ENCODE data around the gene CC2D1A.
A peak's percentile ranks its signal among the peaks of the same experiment; 100 is the strongest.

The CC2D1A gene

GRCh38 chr19:13864667-13865570 is 41.1 kb upstream of the CC2D1A start:
- TF ChIP-seq MAX (IDR thresholded peaks at IDR 0.05), result 0 out of 2 replicates have a peak, but pooled peaks have one; percentile 12
- peak; percentile 78; the same call in 1 of the 2 replicates for TF ChIP-seq ZBTB7A (IDR thresholded peaks at IDR 0.05; ENCODE audit: low read depth)
- no peak for TF ChIP-seq CREB1 (IDR thresholded peaks at IDR 0.05; ENCODE audit: low read depth)

GRCh38 chr19:13865571-13866462 is 40.2 kb upstream of the CC2D1A start:
- TF ChIP-seq CREB1 (IDR thresholded peaks at IDR 0.05; ENCODE audit: low read depth), result no peak
- TF ChIP-seq CEBPB (IDR thresholded peaks at IDR 0.05), result no peak
- peak; percentile 4; the same call in 1 of the 2 replicates for TF ChIP-seq MAX (IDR thresholded peaks at IDR 0.05)
- TF ChIP-seq TEAD4 (IDR thresholded peaks at IDR 0.05), result no peak
- 0 out of 2 replicates have a peak, but pooled peaks have one; percentile 8 for TF ChIP-seq EP300 (IDR thresholded peaks at IDR 0.05; ENCODE audit: borderline replicate concordance)
- peak; percentile 30; the same call in 1 of the 2 replicates for TF ChIP-seq TAF1 (IDR thresholded peaks at IDR 0.05; ENCODE audit: low read depth)
- no peak for TF ChIP-seq USF1 (IDR thresholded peaks at IDR 0.05)
- TF ChIP-seq ZBTB7A (IDR thresholded peaks at IDR 0.05; ENCODE audit: low read depth), result peak; percentile 28; the same call in 1 of the 2 replicates
- TF ChIP-seq TCF12 (IDR thresholded peaks at IDR 0.05; ENCODE audit: low read depth), result no peak

GRCh38 chr19:13866463-13867046 is 39.4 kb upstream of the CC2D1A start:
- TF ChIP-seq YY1 (IDR thresholded peaks at IDR 0.05; ENCODE audit: low read depth) (no peak), REST (IDR thresholded peaks at IDR 0.05; ENCODE audit: low read depth) (no peak), NFIC (IDR thresholded peaks at IDR 0.05) (no peak)

GRCh38 chr19:13868663-13869062 is 37.3 kb upstream of the CC2D1A start:
- TF ChIP-seq FOXM1 (IDR thresholded peaks at IDR 0.05; ENCODE audit: borderline replicate concordance, low read depth) (no peak), MAX (IDR thresholded peaks at IDR 0.05) (no peak), TCF12 (IDR thresholded peaks at IDR 0.05; ENCODE audit: low read depth) (no peak), EP300 (IDR thresholded peaks at IDR 0.05; ENCODE audit: borderline replicate concordance) (no peak)

GRCh38 chr19:13869281-13869680 is 36.7 kb upstream of the CC2D1A start:
- no peak for TF ChIP-seq RAD21 (IDR thresholded peaks at IDR 0.05; ENCODE audit: low read depth)
- no peak for TF ChIP-seq MAX (IDR thresholded peaks at IDR 0.05)
- TF ChIP-seq TCF12 (IDR thresholded peaks at IDR 0.05; ENCODE audit: low read depth), result no peak
- no peak for TF ChIP-seq TAF1 (IDR thresholded peaks at IDR 0.05; ENCODE audit: low read depth)
- TF ChIP-seq YY1 (IDR thresholded peaks at IDR 0.05; ENCODE audit: low read depth), result no peak
- TF ChIP-seq TEAD4 (IDR thresholded peaks at IDR 0.05), result no peak
- TF ChIP-seq EGR1 (IDR thresholded peaks at IDR 0.05), result no peak
- no peak for TF ChIP-seq CEBPB (IDR thresholded peaks at IDR 0.05)
- no peak for TF ChIP-seq NFIC (IDR thresholded peaks at IDR 0.05)
- no peak for TF ChIP-seq CREB1 (IDR thresholded peaks at IDR 0.05; ENCODE audit: low read depth)

GRCh38 chr19:13870873-13871272 is 35.1 kb upstream of the CC2D1A start:
- TF ChIP-seq CEBPB (IDR thresholded peaks at IDR 0.05) (no peak), EP300 (IDR thresholded peaks at IDR 0.05; ENCODE audit: borderline replicate concordance) (no peak), MAX (IDR thresholded peaks at IDR 0.05) (no peak), FOXM1 (IDR thresholded peaks at IDR 0.05; ENCODE audit: borderline replicate concordance, low read depth) (no peak), REST (IDR thresholded peaks at IDR 0.05; ENCODE audit: low read depth) (no peak), NFIC (IDR thresholded peaks at IDR 0.05) (no peak), EGR1 (IDR thresholded peaks at IDR 0.05) (no peak), TEAD4 (IDR thresholded peaks at IDR 0.05) (no peak), USF1 (IDR thresholded peaks at IDR 0.05) (no peak), RAD21 (IDR thresholded peaks at IDR 0.05; ENCODE audit: low read depth) (no peak), ZBTB7A (IDR thresholded peaks at IDR 0.05; ENCODE audit: low read depth) (no peak), CREB1 (IDR thresholded peaks at IDR 0.05; ENCODE audit: low read depth) (no peak), TAF1 (IDR thresholded peaks at IDR 0.05; ENCODE audit: low read depth) (no peak), TCF12 (IDR thresholded peaks at IDR 0.05; ENCODE audit: low read depth) (no peak), YY1 (IDR thresholded peaks at IDR 0.05; ENCODE audit: low read depth) (no peak)

All from Ishikawa (cell line).